ENCODE results near the gene TMEM271.

The TMEM271 gene

GRCh38 chr4:526189-526909, 49.7 kb downstream of the TMEM271 start:
- DNase-seq (ENCODE audit: low read depth, low spot score), result no peak
- no peak overlapping the region for H3K4me3 ChIP-seq (ENCODE audit: low read length)

GRCh38 chr4:525660-526059, 50.4 kb downstream of the TMEM271 start:
- no peak for DNase-seq (ENCODE audit: low read depth, low spot score)
- H3K4me3 ChIP-seq (ENCODE audit: low read length), result no peak overlapping the region

- no peak overlapping the region for H3K4me3 ChIP-seq (ENCODE audit: low read length)
- DNase-seq (ENCODE audit: low read depth, low spot score), result no peak
These were observed 51.9 kb downstream of the TMEM271 start for GRCh38 chr4:524196-524595.
